Peyer's patch (tissue), 4 donors: ENCODE measurements around the gene MYO1B. TPM values are rescaled to one million over a fixed set of nuclear protein-coding genes. Genes with fewer than 3 reads are reported as not detected.

Source experiments
- DNase-seq, 3 donors: peaks; one replicate each; pipeline ENCODE4 v3.0.0-alpha.2; 2017 to 2019
- H3K27ac ChIP-seq, 4 donors: fragments of 200-600 bp; sonication (generic); one replicate each; pipeline ENCODE4 v1.5.1; 2016 to 2019
- H3K27me3 ChIP-seq, 2 donors: fragments of 200-600 bp; sonication (generic); one replicate each; pipeline ENCODE4 v1.5.1; 2019
- H3K36me3 ChIP-seq, 3 donors: fragments of 200-600 bp; sonication (generic); one replicate each; pipeline ENCODE4 v1.5.1; 2016 to 2019
- H3K4me1 ChIP-seq, 4 donors: fragments of 200-600 bp; sonication (generic); one replicate each; pipeline ENCODE4 v1.5.1; 2016 to 2019
- H3K4me3 ChIP-seq, 4 donors: fragments of 200-600 bp; sonication (generic); 1 replicate in 3 of 4; 2 replicates in 1 of 4; pipeline ENCODE4 v1.5.1; 2016 to 2019; ENCODE audit warnings: mild to moderate bottlenecking in 1 of 4
- H3K9me3 ChIP-seq, 4 donors: fragments of 200-600 bp; sonication (generic); one replicate each; pipeline ENCODE4 v1.5.1; 2016 to 2019; ENCODE audit warnings: mild to moderate bottlenecking in 1 of 4
- CTCF ChIP-seq, 6 experiments: fragments of 450-650 bp in 4 of 6; fragments of 200-600 bp in 2 of 6; sonication (generic) in 1 of 6; IDR thresholded peaks; one replicate each; pipeline ENCODE4 v1.5.1; 2017 to 2019; ENCODE audit warnings: antibody characterized with exemption in 6 of 6, mild to moderate bottlenecking in 3 of 6, moderate library complexity in 1 of 6
- POLR2A ChIP-seq, 2 donors: fragments of 450-650 bp; IDR thresholded peaks; one replicate each; pipeline ENCODE4 v1.5.1; 2017; ENCODE audit warnings: antibody characterized with exemption in 2 of 2, mild to moderate bottlenecking in 2 of 2, moderate library complexity in 2 of 2
- total RNA-seq, 4 donors: library from RNA; depleted of rRNA; stranded (reverse); fragments of >200 nt; gene quantifications; one replicate each; pipeline ENCODE4 v1.1.0, GENCODE V29; 2016

The MYO1B gene
- total RNA-seq, 4 donors from 2014 or later = 13.1 to 25.5 (median 19.4) TPM

- DNase-seq = no peak
These were observed 35.1 kb downstream of the MYO1B start for GRCh38 chr2:191280290-191280689.

GRCh38 chr2:191280834-191281756 is 35.9 kb downstream of the MYO1B start:
- no peak for DNase-seq
- H3K9me3 ChIP-seq = no peaks in the 10 kb centered on the region
- H3K27ac ChIP-seq = no peak overlapping the region
- H3K27me3 ChIP-seq = no peaks in the 10 kb centered on the region
- no peaks in the 10 kb centered on the region for H3K36me3 ChIP-seq
- H3K4me1 ChIP-seq = no peaks in the 10 kb centered on the region
- no peak for TF ChIP-seq CTCF (IDR thresholded peaks at IDR 0.05)
- TF ChIP-seq POLR2A (IDR thresholded peaks at IDR 0.05) = no peak
- H3K4me3 ChIP-seq = no peak overlapping the region

More at GRCh38 chr2:191280290-191280689, 35.1 kb downstream of the MYO1B start:
- Histone ChIP-seq H3K36me3 (no peaks in the 10 kb centered on the region), H3K27ac (no peak overlapping the region), H3K27me3 (no peaks in the 10 kb centered on the region), H3K4me1 (no peaks in the 10 kb centered on the region), H3K4me3 (no peak overlapping the region), H3K9me3 (no peaks in the 10 kb centered on the region)
- TF ChIP-seq POLR2A (IDR thresholded peaks at IDR 0.05) (no peak), CTCF (IDR thresholded peaks at IDR 0.05) (no peak)

GRCh38 chr2:191285252-191285651 is 40.0 kb downstream of the MYO1B start:
- Histone ChIP-seq H3K27ac (no peak overlapping the region), H3K4me1 (no peaks in the 10 kb centered on the region), H3K36me3 (no peaks in the 10 kb centered on the region), H3K27me3 (no peaks in the 10 kb centered on the region), H3K9me3 (no peaks in the 10 kb centered on the region), H3K4me3 (no peak overlapping the region)
- DNase-seq = no peak
- no peak for TF ChIP-seq POLR2A (IDR thresholded peaks at IDR 0.05)
- no peak for TF ChIP-seq CTCF (IDR thresholded peaks at IDR 0.05)

- no peak for TF ChIP-seq POLR2A (IDR thresholded peaks at IDR 0.05)
- TF ChIP-seq CTCF (IDR thresholded peaks at IDR 0.05) = no peak
- Histone ChIP-seq H3K9me3 (no peaks in the 10 kb centered on the region), H3K4me3 (no peak overlapping the region), H3K4me1 (no peaks in the 10 kb centered on the region), H3K27me3 (no peaks in the 10 kb centered on the region), H3K36me3 (no peaks in the 10 kb centered on the region), H3K27ac (no peak overlapping the region)
- no peak for DNase-seq
These were observed 42.6 kb downstream of the MYO1B start for GRCh38 chr2:191287820-191288219.

GRCh38 chr2:191289049-191289448 is 43.8 kb downstream of the MYO1B start:
- no peak overlapping the region for H3K27ac ChIP-seq
- H3K27me3 ChIP-seq = no peaks in the 10 kb centered on the region
- DNase-seq = no peak
- TF ChIP-seq POLR2A (IDR thresholded peaks at IDR 0.05) = no peak
- TF ChIP-seq CTCF (IDR thresholded peaks at IDR 0.05) = no peak
- no peak overlapping the region for H3K4me3 ChIP-seq
- H3K9me3 ChIP-seq = no peaks in the 10 kb centered on the region
- H3K4me1 ChIP-seq = no peaks in the 10 kb centered on the region
- H3K36me3 ChIP-seq = no peaks in the 10 kb centered on the region
